Gastroesophageal sphincter (tissue), 4 donors: ENCODE results near the gene KRR1. TPM values are rescaled to one million over a fixed set of nuclear protein-coding genes. Genes with fewer than 3 reads are reported as not detected.

ENCODE experiments used
- ATAC-seq: fragments of 150-250 bp; one replicate; pipeline ENCODE4 v1.9.1; 2016; ENCODE audit warnings: mild to moderate bottlenecking, moderate library complexity
- H3K27ac ChIP-seq, 4 donors: fragments of 200-600 bp; sonication (generic) in 3 of 4; 1 replicate in 3 of 4; 2 replicates in 1 of 4; pipeline ENCODE4 v1.5.1; 2016 to 2019
- H3K27me3 ChIP-seq: fragments of 200-600 bp; sonication (generic); one replicate; pipeline ENCODE4 v1.5.1; 2019
- H3K36me3 ChIP-seq, 2 donors: fragments of 200-600 bp; sonication (generic); one replicate each; pipeline ENCODE4 v1.5.1; 2019; ENCODE audit warnings: control low read depth in 1 of 2
- H3K4me1 ChIP-seq, 3 donors: fragments of 200-600 bp; sonication (generic); 1 replicate in 2 of 3; 2 replicates in 1 of 3; pipeline ENCODE4 v1.5.1; 2016 to 2019; ENCODE audit warnings: control low read depth in 2 of 3
- H3K4me3 ChIP-seq, 2 donors: fragments of 200-600 bp; sonication (generic); one replicate each; pipeline ENCODE4 v1.5.1; 2019; ENCODE audit warnings: mild to moderate bottlenecking in 1 of 2, moderate library complexity in 1 of 2
- H3K9me3 ChIP-seq, 3 donors: fragments of 200-600 bp; sonication (generic); one replicate each; pipeline ENCODE4 v1.5.1; 2017 to 2019; ENCODE audit warnings: control low read depth in 2 of 3
- EP300 ChIP-seq: sonication (generic); formaldehyde crosslinking; IDR thresholded peaks from one replicate; pipeline ENCODE4 v1.6.1; 2017; ENCODE audit warnings: antibody characterized with exemption, mild to moderate bottlenecking
- POLR2A ChIP-seq, 2 donors: fragments of 450-650 bp; IDR thresholded peaks; one replicate each; pipeline ENCODE4 v1.6.1; 2017; ENCODE audit warnings: antibody characterized with exemption in 2 of 2, mild to moderate bottlenecking in 2 of 2, moderate library complexity in 1 of 2
- POLR2AphosphoS5 ChIP-seq: sonication (generic); formaldehyde crosslinking; IDR thresholded peaks from one replicate; pipeline ENCODE4 v1.6.1; 2017; ENCODE audit warnings: antibody characterized with exemption
- WGBS, 2 donors: methylation state at CpG; one replicate each; pipeline ENCODE4 v1.1.5; 2018; ENCODE audit warnings: low coverage in 1 of 2; 5-methylcytosine and 5-hydroxymethylcytosine counted together
- total RNA-seq, 4 donors: library from RNA; depleted of rRNA; stranded (reverse); fragments of >200 nt; gene quantifications; one replicate each; pipeline ENCODE4 v1.1.0, GENCODE V29; 2016
- TF ChIP-seq, protein P1 (sequence below), 4 experiments: fragments of 200-600 bp in 2 of 4; fragments of 450-650 bp in 2 of 4; sonication (generic) in 1 of 4; IDR thresholded peaks; one replicate each; pipeline ENCODE4 v1.5.1; 2017 to 2019; ENCODE audit warnings: antibody characterized with exemption in 4 of 4, mild to moderate bottlenecking in 2 of 4, moderate library complexity in 2 of 4

The KRR1 gene
- total RNA-seq, 4 donors from 2014 or later = 33.0 to 46.2 (median 36.6) TPM

GRCh38 chr12:75554556-75554880 is 43.1 kb upstream of the KRR1 start:
- no peaks in the 10 kb centered on the region for H3K27me3 ChIP-seq
- ATAC-seq = no peak
- no peak overlapping the region for H3K4me3 ChIP-seq
- 91% methylated on average over 1 of the region's 1 CpG; no CpG with 5 or more reads in 1 of the 2 donors for WGBS, 2 donors
- H3K9me3 ChIP-seq = no peaks in the 10 kb centered on the region
- H3K27ac ChIP-seq = no peak overlapping the region
- no peaks in the 10 kb centered on the region for H3K36me3 ChIP-seq
- no peak for TF ChIP-seq EP300
- H3K4me1 ChIP-seq = peaks cover 0 to 33% (median 13%) of the 10 kb centered on the region in 3 donors

DNA sequence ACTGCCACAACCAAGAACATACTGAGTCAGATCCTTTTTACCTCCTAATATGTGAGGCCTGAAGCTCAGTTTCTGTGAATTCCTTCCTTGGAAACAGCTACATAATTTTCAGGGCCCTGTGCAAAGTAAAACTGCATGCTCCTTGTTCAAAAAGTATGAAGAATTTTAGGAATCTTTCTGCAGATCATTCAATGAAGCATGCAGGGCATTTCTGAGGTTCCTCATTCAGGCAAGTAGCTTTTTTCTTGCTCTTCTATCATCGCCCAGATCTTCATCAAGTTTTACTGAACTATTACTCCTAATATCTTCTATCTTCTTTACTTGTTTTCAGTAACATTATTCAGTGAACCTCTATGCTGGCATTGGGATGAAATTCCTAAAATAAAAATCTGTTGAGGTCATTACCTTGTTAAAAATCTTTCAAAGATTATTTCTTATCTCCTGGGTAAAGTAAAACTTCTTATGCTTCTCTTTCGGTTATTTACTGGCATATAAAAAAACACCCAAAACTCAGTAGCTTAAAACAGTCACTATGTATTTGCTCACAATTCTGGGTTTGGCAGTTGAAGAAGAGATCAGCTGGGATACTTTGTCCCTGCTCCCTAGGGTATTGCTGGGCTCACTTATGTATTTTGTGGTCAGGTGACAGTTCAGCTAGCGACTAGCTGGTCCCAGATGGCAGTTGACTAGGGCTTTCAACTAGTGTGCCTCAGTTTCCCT is 42.6 kb upstream of the KRR1 start:
- no peaks in the 10 kb centered on the region for H3K9me3 ChIP-seq
- H3K27me3 ChIP-seq = no peaks in the 10 kb centered on the region
- H3K27ac ChIP-seq = peak overlapping the region in 1 of 4 donors; percentile 26
- WGBS, 2 donors = 36 to 52% methylated on average over 2 to 3 of the region's 3 CpGs
- H3K4me1 ChIP-seq = peaks cover 0 to 34% (median 13%) of the 10 kb centered on the region in 3 donors
- H3K4me3 ChIP-seq = no peak overlapping the region
- ATAC-seq = no peak
- H3K36me3 ChIP-seq = no peaks in the 10 kb centered on the region
- TF ChIP-seq POLR2AphosphoS5 = no peak
- TF ChIP-seq POLR2A (IDR thresholded peaks at IDR 0.05) = no peak
- TF ChIP-seq EP300 = no peak
- TF ChIP-seq, protein P1, sequence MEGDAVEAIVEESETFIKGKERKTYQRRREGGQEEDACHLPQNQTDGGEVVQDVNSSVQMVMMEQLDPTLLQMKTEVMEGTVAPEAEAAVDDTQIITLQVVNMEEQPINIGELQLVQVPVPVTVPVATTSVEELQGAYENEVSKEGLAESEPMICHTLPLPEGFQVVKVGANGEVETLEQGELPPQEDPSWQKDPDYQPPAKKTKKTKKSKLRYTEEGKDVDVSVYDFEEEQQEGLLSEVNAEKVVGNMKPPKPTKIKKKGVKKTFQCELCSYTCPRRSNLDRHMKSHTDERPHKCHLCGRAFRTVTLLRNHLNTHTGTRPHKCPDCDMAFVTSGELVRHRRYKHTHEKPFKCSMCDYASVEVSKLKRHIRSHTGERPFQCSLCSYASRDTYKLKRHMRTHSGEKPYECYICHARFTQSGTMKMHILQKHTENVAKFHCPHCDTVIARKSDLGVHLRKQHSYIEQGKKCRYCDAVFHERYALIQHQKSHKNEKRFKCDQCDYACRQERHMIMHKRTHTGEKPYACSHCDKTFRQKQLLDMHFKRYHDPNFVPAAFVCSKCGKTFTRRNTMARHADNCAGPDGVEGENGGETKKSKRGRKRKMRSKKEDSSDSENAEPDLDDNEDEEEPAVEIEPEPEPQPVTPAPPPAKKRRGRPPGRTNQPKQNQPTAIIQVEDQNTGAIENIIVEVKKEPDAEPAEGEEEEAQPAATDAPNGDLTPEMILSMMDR (IDR thresholded peaks at IDR 0.05) = no peak

DNA sequence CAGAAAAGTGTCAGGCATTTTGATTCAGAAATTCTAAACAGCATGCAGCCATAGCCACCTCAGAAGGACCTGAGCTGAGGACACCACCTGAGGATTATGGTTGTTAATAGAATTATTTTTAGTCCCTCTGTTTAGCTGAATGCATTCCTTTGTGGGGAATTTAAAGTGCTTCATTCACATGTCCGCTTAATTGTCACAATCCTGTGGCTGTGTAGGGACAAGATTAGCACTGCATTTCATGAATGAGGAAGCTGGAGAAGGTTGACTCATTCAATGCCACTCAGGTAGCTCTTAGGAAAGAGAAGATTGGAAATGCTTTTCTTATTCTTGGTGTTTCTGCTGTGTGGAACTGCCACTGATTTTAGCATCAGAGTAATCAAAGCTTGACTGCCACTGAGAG is 42.0 kb upstream of the KRR1 start:
- TF ChIP-seq, protein P1 (IDR thresholded peaks at IDR 0.05) = no peak
- TF ChIP-seq POLR2A (IDR thresholded peaks at IDR 0.05) = no peak
- ATAC-seq = no peak
- H3K4me3 ChIP-seq = no peak overlapping the region
- no peaks in the 10 kb centered on the region for H3K36me3 ChIP-seq
- WGBS, 2 donors = 20 to 55% methylated on average over 1 of the region's 1 CpG
- no peaks in the 10 kb centered on the region for H3K27me3 ChIP-seq
- H3K9me3 ChIP-seq = no peaks in the 10 kb centered on the region
- H3K4me1 ChIP-seq = peaks cover 0 to 34% (median 13%) of the 10 kb centered on the region in 3 donors
- H3K27ac ChIP-seq = peak overlapping the region in 1 of 4 donors; percentile 26

GRCh38 chr12:75551477-75551876 is 40.1 kb upstream of the KRR1 start:
- ATAC-seq = no peak
- no peak overlapping the region for H3K27ac ChIP-seq
- no peak overlapping the region for H3K4me3 ChIP-seq
- peaks cover 0 to 34% (median 13%) of the 10 kb centered on the region in 3 donors for H3K4me1 ChIP-seq
- H3K36me3 ChIP-seq = no peaks in the 10 kb centered on the region
- no peaks in the 10 kb centered on the region for H3K27me3 ChIP-seq
- no peak for TF ChIP-seq POLR2AphosphoS5
- TF ChIP-seq, protein P1 (IDR thresholded peaks at IDR 0.05) = no peak
- TF ChIP-seq EP300 = no peak
- no peak for TF ChIP-seq POLR2A (IDR thresholded peaks at IDR 0.05)
- no peaks in the 10 kb centered on the region for H3K9me3 ChIP-seq

GRCh38 chr12:75550401-75551240 is 39.2 kb upstream of the KRR1 start:
- peaks cover 0 to 34% (median 13%) of the 10 kb centered on the region in 3 donors for H3K4me1 ChIP-seq
- no peaks in the 10 kb centered on the region for H3K9me3 ChIP-seq
- peak overlapping the region in 3 of 4 donors; percentile 9 to 33 (median 15) for H3K27ac ChIP-seq
- ATAC-seq = no peak
- no peaks in the 10 kb centered on the region for H3K36me3 ChIP-seq
- H3K27me3 ChIP-seq = no peaks in the 10 kb centered on the region
- WGBS, 2 donors = 14 to 26% methylated on average over 4 to 7 of the region's 8 CpGs
- TF ChIP-seq EP300 (no peak), POLR2A (IDR thresholded peaks at IDR 0.05) (no peak), POLR2AphosphoS5 (no peak)
- TF ChIP-seq, protein P1 (IDR thresholded peaks at IDR 0.05) = no peak
- H3K4me3 ChIP-seq = no peak overlapping the region
